Measurements from ENCODE around the gene OR2A42. TPM values are rescaled to one million over a fixed set of nuclear protein-coding genes. Genes with fewer than 3 reads are reported as not detected.

Gene OR2A42
- total and polyA plus RNA-seq, 4 donors = 0.02 to 0.26 (median 0.04) TPM; not detected in 1

Other genes starting within 250 kb of the OR2A42 start
- gene OR6B1, start 239.3 kb downstream of the OR2A42 start, total RNA-seq = not detected
- not detected for gene OR6B1, start 239.3 kb downstream of the OR2A42 start, polyA plus RNA-seq
- not detected for gene OR2A5, start 190.7 kb downstream of the OR2A42 start, total RNA-seq
- not detected for gene OR2A5, start 190.7 kb downstream of the OR2A42 start, polyA plus RNA-seq
- not detected for gene OR2A25, start 169.8 kb downstream of the OR2A42 start, total RNA-seq
- gene OR2A25, start 169.8 kb downstream of the OR2A42 start, polyA plus RNA-seq = not detected
- gene OR2A12, start 153.3 kb downstream of the OR2A42 start, total RNA-seq = under 1 TPM in 1 of 2 donors, not detected in 1; 0.06 TPM
- not detected for gene OR2A12, start 153.3 kb downstream of the OR2A42 start, polyA plus RNA-seq
- not detected for gene OR2A2, start 130.0 kb downstream of the OR2A42 start, total RNA-seq
- not detected for gene OR2A2, start 130.0 kb downstream of the OR2A42 start, polyA plus RNA-seq
- gene OR2A14, start 116.4 kb downstream of the OR2A42 start, total RNA-seq = not detected
- not detected for gene OR2A14, start 116.4 kb downstream of the OR2A42 start, polyA plus RNA-seq
- gene CTAGE4, start 56.1 kb downstream of the OR2A42 start, total RNA-seq = 1 to 10 TPM; 4.4 to 8.2 TPM
- gene CTAGE4, start 56.1 kb downstream of the OR2A42 start, polyA plus RNA-seq = 1 to 10 TPM in 1 of 2 donors, under 1 TPM in 1; 0.16 to 4.3 TPM
- 10 to 100 TPM in 1 of 2 donors, 1 to 10 TPM in 1; 9.0 to 10.8 TPM for gene ARHGEF35, start 43.8 kb downstream of the OR2A42 start, total RNA-seq
- gene ARHGEF35, start 43.8 kb downstream of the OR2A42 start, polyA plus RNA-seq = 10 to 100 TPM in 1 of 2 donors, 1 to 10 TPM in 1; 8.4 to 12.4 TPM
- gene OR2A7, start 25.2 kb upstream of the OR2A42 start, total RNA-seq = 10 to 100 TPM in 1 of 2 donors, 1 to 10 TPM in 1; 6.5 to 19.5 TPM
- gene OR2A7, start 25.2 kb upstream of the OR2A42 start, polyA plus RNA-seq = 1 to 10 TPM; 1.3 to 2.0 TPM
- gene CTAGE8, start 29.7 kb upstream of the OR2A42 start, total RNA-seq = 1 to 10 TPM in 1 of 2 donors, under 1 TPM in 1; 0.92 to 2.4 TPM
- gene CTAGE8, start 29.7 kb upstream of the OR2A42 start, polyA plus RNA-seq = under 1 TPM in 1 of 2 donors, not detected in 1; 0.76 TPM
- gene OR2A1, start 72.8 kb upstream of the OR2A42 start, total RNA-seq = not detected
- gene OR2A1, start 72.8 kb upstream of the OR2A42 start, polyA plus RNA-seq = under 1 TPM; 0.18 to 0.23 TPM
- 10 to 100 TPM; 21.7 to 27.1 TPM for gene ARHGEF5, start 115.8 kb upstream of the OR2A42 start, total RNA-seq
- gene ARHGEF5, start 115.8 kb upstream of the OR2A42 start, polyA plus RNA-seq = 1 to 10 TPM; 4.5 to 9.6 TPM
- not detected for gene NOBOX, start 164.1 kb upstream of the OR2A42 start, total RNA-seq
- gene NOBOX, start 164.1 kb upstream of the OR2A42 start, polyA plus RNA-seq = not detected